ENCODE results near the gene LY6G5B. TPM values are rescaled to one million over a fixed set of nuclear protein-coding genes. Genes with fewer than 3 reads are reported as not detected.

LY6G5B gene
- total and polyA plus RNA-seq, 2 donors = 2.3 to 6.5 TPM

- WGBS = 97% methylated on average over 13 of the region's 13 CpGs
- Histone ChIP-seq H3K27ac (ENCODE audit: low read depth in 1 of 2, low read length in 1 of 2) (no peak overlapping the region), H3K36me3 (ENCODE audit: control insufficient read depth in 2 of 2, insufficient read depth in 2 of 2, low read length in 1 of 2) (peaks cover 18 to 54% of the 10 kb centered on the region in 2 donors), H3K9me3 (ENCODE audit: control insufficient read depth in 2 of 2, insufficient read depth in 1 of 2, low read length in 1 of 2) (no peaks in the 10 kb centered on the region), H3K4me3 (ENCODE audit: low read length in 2 of 2) (peak overlapping the region; percentile 84 to 90), H3K4me1 (ENCODE audit: control insufficient read depth in 2 of 2, insufficient read depth in 2 of 2, low read length in 2 of 2) (peaks cover 38 to 62% of the 10 kb centered on the region in 2 donors), H3K27me3 (ENCODE audit: control insufficient read depth in 2 of 2, insufficient read depth in 1 of 2, low read length in 1 of 2) (no peaks in the 10 kb centered on the region)
- no peak for DNase-seq (ENCODE audit: low read depth in 6 of 9, low spot score in 9 of 9)
These were observed 10.7 kb upstream of the LY6G5B start for GRCh38 chr6:31658983-31659648.

GRCh38 chr6:31659649-31660380 is 10.0 kb upstream of the LY6G5B start:
- Histone ChIP-seq H3K4me1 (ENCODE audit: control insufficient read depth in 2 of 2, insufficient read depth in 2 of 2, low read length in 2 of 2) (peaks cover 41 to 65% of the 10 kb centered on the region in 2 donors), H3K36me3 (ENCODE audit: control insufficient read depth in 2 of 2, insufficient read depth in 2 of 2, low read length in 1 of 2) (peaks cover 18 to 54% of the 10 kb centered on the region in 2 donors), H3K27ac (ENCODE audit: low read depth in 1 of 2, low read length in 1 of 2) (peak overlapping the region; percentile 79 to 88), H3K4me3 (ENCODE audit: low read length in 2 of 2) (peak overlapping the region; percentile 84 to 90), H3K27me3 (ENCODE audit: control insufficient read depth in 2 of 2, insufficient read depth in 1 of 2, low read length in 1 of 2) (no peaks in the 10 kb centered on the region), H3K9me3 (ENCODE audit: control insufficient read depth in 2 of 2, insufficient read depth in 1 of 2, low read length in 1 of 2) (no peaks in the 10 kb centered on the region)
- WGBS = 50% methylated on average over 13 of the region's 13 CpGs
- DNase-seq (ENCODE audit: low read depth in 6 of 9, low spot score in 9 of 9) = peak in 1 of 9 donors; percentile 60

GRCh38 chr6:31660381-31661261 is 9.2 kb upstream of the LY6G5B start, which contains the start of gene C6orf47:
TSS of gene C6orf47 (minus strand) at chr6:31660778. CDS start at chr6:31659947, 831 bp downstream.
- Histone ChIP-seq H3K27ac (ENCODE audit: low read depth in 1 of 2, low read length in 1 of 2) (peak within 1 kb of the TSS; percentile 79 to 88), H3K4me3 (ENCODE audit: low read length in 2 of 2) (peak within 1 kb of the TSS; percentile 84 to 90), H3K36me3 (ENCODE audit: control insufficient read depth in 2 of 2, insufficient read depth in 2 of 2, low read length in 1 of 2) (peaks cover 18 to 48% of the 10 kb centered on the region in 2 donors), H3K9me3 (ENCODE audit: control insufficient read depth in 2 of 2, insufficient read depth in 1 of 2, low read length in 1 of 2) (no peaks in the 10 kb centered on the region), H3K27me3 (ENCODE audit: control insufficient read depth in 2 of 2, insufficient read depth in 1 of 2, low read length in 1 of 2) (no peaks in the 10 kb centered on the region), H3K4me1 (ENCODE audit: control insufficient read depth in 2 of 2, insufficient read depth in 2 of 2, low read length in 2 of 2) (peaks cover 41 to 65% of the 10 kb centered on the region in 2 donors)
- peak in 6 of 9 donors; percentile 58 to 88 (median 74) for DNase-seq (ENCODE audit: low read depth in 6 of 9, low spot score in 9 of 9)
- 1% methylated on average over 52 of the region's 52 CpGs for WGBS

- no peak for DNase-seq (ENCODE audit: low read depth in 6 of 9, low spot score in 9 of 9)
- Histone ChIP-seq H3K4me3 (ENCODE audit: low read length in 2 of 2) (peak overlapping the region; percentile 84 to 90), H3K9me3 (ENCODE audit: control insufficient read depth in 2 of 2, insufficient read depth in 1 of 2, low read length in 1 of 2) (no peaks in the 10 kb centered on the region), H3K27me3 (ENCODE audit: control insufficient read depth in 2 of 2, insufficient read depth in 1 of 2, low read length in 1 of 2) (no peaks in the 10 kb centered on the region), H3K4me1 (ENCODE audit: control insufficient read depth in 2 of 2, insufficient read depth in 2 of 2, low read length in 2 of 2) (peaks cover 41 to 68% of the 10 kb centered on the region in 2 donors), H3K36me3 (ENCODE audit: control insufficient read depth in 2 of 2, insufficient read depth in 2 of 2, low read length in 1 of 2) (peaks cover 18 to 44% of the 10 kb centered on the region in 2 donors), H3K27ac (ENCODE audit: low read depth in 1 of 2, low read length in 1 of 2) (peak overlapping the region in 1 of 2 donors; percentile 73)
- 95% methylated on average over 12 of the region's 12 CpGs for WGBS
These were observed 8.3 kb upstream of the LY6G5B start for GRCh38 chr6:31661262-31662123.

GRCh38 chr6:31662124-31662723 is 7.6 kb upstream of the LY6G5B start:
- no peak for DNase-seq (ENCODE audit: low read depth in 6 of 9, low spot score in 9 of 9)
- no peak overlapping the region for H3K27ac ChIP-seq (ENCODE audit: low read depth in 1 of 2, low read length in 1 of 2)
- H3K4me3 ChIP-seq (ENCODE audit: low read length in 2 of 2) = peak overlapping the region in 1 of 2 donors; percentile 97
- no peaks in the 10 kb centered on the region for H3K9me3 ChIP-seq (ENCODE audit: control insufficient read depth in 2 of 2, insufficient read depth in 1 of 2, low read length in 1 of 2)
- H3K4me1 ChIP-seq (ENCODE audit: control insufficient read depth in 2 of 2, insufficient read depth in 2 of 2, low read length in 2 of 2) = peaks cover 45 to 75% of the 10 kb centered on the region in 2 donors
- 96% methylated on average over 12 of the region's 12 CpGs for WGBS
- no peaks in the 10 kb centered on the region for H3K27me3 ChIP-seq (ENCODE audit: control insufficient read depth in 2 of 2, insufficient read depth in 1 of 2, low read length in 1 of 2)
- peaks cover 18 to 49% of the 10 kb centered on the region in 2 donors for H3K36me3 ChIP-seq (ENCODE audit: control insufficient read depth in 2 of 2, insufficient read depth in 2 of 2, low read length in 1 of 2)

GRCh38 chr6:31663126-31663960 is 6.4 kb upstream of the LY6G5B start:
- Histone ChIP-seq H3K27ac (ENCODE audit: low read depth in 1 of 2, low read length in 1 of 2) (peak overlapping the region; percentile 97 to 99), H3K36me3 (ENCODE audit: control insufficient read depth in 2 of 2, insufficient read depth in 2 of 2, low read length in 1 of 2) (peaks cover 17 to 52% of the 10 kb centered on the region in 2 donors), H3K9me3 (ENCODE audit: control insufficient read depth in 2 of 2, insufficient read depth in 1 of 2, low read length in 1 of 2) (no peaks in the 10 kb centered on the region), H3K27me3 (ENCODE audit: control insufficient read depth in 2 of 2, insufficient read depth in 1 of 2, low read length in 1 of 2) (no peaks in the 10 kb centered on the region), H3K4me1 (ENCODE audit: control insufficient read depth in 2 of 2, insufficient read depth in 2 of 2, low read length in 2 of 2) (peaks cover 48 to 72% of the 10 kb centered on the region in 2 donors), H3K4me3 (ENCODE audit: low read length in 2 of 2) (peak overlapping the region; percentile 91 to 97)
- DNase-seq (ENCODE audit: low read depth in 6 of 9, low spot score in 9 of 9) = no peak
- 83% methylated on average over 9 of the region's 9 CpGs for WGBS

- no peaks in the 10 kb centered on the region for H3K9me3 ChIP-seq (ENCODE audit: control insufficient read depth in 2 of 2, insufficient read depth in 1 of 2, low read length in 1 of 2)
- peaks cover 42 to 67% of the 10 kb centered on the region in 2 donors for H3K4me1 ChIP-seq (ENCODE audit: control insufficient read depth in 2 of 2, insufficient read depth in 2 of 2, low read length in 2 of 2)
- peak overlapping the region; percentile 91 to 97 for H3K4me3 ChIP-seq (ENCODE audit: low read length in 2 of 2)
- 36% methylated on average over 17 of the region's 17 CpGs for WGBS
- H3K27ac ChIP-seq (ENCODE audit: low read depth in 1 of 2, low read length in 1 of 2) = peak overlapping the region; percentile 97 to 99
- peaks cover 24 to 54% of the 10 kb centered on the region in 2 donors for H3K36me3 ChIP-seq (ENCODE audit: control insufficient read depth in 2 of 2, insufficient read depth in 2 of 2, low read length in 1 of 2)
- DNase-seq (ENCODE audit: low read depth in 6 of 9, low spot score in 9 of 9) = peak in 1 of 9 donors; percentile 46
- no peaks in the 10 kb centered on the region for H3K27me3 ChIP-seq (ENCODE audit: control insufficient read depth in 2 of 2, insufficient read depth in 1 of 2, low read length in 1 of 2)
These were observed 5.6 kb upstream of the LY6G5B start for GRCh38 chr6:31663961-31664789.
